ENCODE results near the gene BMF.
A peak's percentile ranks its signal among the peaks of the same experiment; 100 is the strongest.
"Not testable (repeated sequence)": the region's sequence is repeated elsewhere in the genome, so short reads cannot be mapped to it uniquely, and the experiment has no call there.

Gene BMF, protein sequence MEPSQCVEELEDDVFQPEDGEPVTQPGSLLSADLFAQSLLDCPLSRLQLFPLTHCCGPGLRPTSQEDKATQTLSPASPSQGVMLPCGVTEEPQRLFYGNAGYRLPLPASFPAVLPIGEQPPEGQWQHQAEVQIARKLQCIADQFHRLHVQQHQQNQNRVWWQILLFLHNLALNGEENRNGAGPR

GRCh38 chr15:40108855-40109735 is at the start of gene BMF:
BMF (minus strand) TSS chr15:40108879; CDS start chr15:40106086, 2,793 bp downstream.
- DNase-seq: peak; percentile 96 to 98

GRCh38 chr15:40157778-40158447 is 49.2 kb upstream of the BMF start:
- no peak for DNase-seq

DNA sequence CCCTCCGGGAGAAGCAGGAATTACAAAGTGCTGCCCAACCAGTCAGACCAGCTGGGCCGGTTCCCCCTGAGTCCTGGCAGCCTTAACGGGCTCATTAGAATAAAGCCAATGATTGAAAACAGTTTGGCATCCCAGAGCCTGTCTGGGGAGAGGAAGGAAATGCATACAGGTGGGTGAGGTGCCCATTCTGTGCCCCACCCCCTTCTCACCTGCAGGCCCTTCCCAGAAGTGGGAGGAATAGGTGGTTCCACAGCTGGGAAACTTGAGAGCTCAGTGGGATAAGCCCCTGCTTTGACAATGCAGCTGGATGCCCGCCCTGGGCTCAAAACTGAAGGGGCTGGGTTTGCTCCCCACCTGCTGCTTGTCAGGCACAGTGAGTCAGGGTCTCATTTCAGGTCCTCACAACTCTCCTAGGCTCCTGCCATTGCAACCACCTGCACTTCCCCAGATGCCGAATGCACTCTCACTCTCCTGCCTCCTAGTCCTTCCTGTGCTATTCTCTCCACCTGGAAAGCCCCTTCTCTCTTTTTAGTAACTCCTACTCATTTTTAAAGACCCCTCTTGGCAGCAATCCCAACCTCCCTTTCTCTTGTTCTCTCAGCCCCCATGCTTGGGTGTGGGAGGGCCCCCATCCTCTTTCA is 46.7 kb upstream of the BMF start:
- DNase-seq: no peak

DNA sequence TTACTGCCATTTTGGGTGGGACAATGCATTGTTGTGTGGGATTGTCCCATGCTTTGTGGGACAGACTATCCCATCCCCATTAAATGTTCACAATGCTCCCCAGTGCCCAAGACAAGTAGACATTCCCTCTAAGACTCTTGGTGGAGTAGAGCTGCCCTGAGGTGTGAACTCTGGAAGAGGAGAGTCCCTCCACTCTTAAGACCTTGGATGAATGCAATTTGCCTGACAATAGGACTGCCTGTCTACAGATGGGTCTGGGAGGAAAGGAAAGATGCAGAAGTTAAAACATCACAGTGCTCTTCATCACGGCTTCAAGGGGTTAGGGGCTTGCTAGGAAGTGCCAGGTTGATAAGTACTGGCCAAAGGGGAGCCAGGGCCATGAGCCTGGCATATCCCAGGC is 46.1 kb upstream of the BMF start:
- not testable (repeated sequence) for DNase-seq

DNA sequence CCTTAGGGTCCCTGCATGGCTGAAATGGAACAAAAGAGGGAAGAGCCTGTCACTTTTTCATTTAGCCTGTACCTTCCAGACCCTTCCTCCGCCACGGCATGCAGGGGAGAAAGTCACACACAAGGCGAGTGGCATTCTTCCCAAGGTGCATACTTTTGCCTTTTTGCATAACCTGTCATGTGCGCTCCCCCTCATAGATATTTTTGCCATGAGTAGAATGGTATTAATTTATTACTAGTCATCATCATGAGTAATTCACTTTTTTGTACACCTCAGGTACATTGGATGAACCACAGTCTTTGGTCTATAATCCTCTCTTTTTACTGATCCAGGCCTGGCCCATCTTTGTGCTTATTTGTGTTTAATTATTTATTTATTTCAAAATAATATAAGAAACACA is 43.3 kb upstream of the BMF start:
- no peak for DNase-seq

- DNase-seq: no peak
Measured at GRCh38 chr15:40151499-40151898, 42.8 kb upstream of the BMF start.

- DNase-seq: peak; percentile 76 to 82
Measured at GRCh38 chr15:40150163-40150925, 41.7 kb upstream of the BMF start.

DNA sequence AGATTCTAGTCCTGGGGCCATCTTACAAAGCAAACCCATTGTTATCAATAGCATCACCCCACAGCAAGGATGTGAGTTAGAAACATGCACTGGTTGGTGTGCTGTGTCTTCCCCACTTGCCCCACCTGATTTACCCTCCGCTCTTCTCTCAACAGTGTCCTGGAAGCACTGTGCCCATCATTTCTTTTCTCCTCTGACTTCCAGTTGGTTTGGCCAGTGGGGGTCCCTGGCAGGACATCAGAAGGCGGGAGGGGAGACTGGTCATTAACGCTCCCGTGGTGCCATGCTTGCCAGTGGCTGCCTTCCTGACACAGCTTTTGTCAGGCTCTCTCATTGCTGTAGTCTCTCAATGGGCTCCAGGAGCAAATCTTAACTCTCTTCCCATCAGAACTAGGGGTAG is 40.7 kb upstream of the BMF start:
- no peak for DNase-seq

DNA sequence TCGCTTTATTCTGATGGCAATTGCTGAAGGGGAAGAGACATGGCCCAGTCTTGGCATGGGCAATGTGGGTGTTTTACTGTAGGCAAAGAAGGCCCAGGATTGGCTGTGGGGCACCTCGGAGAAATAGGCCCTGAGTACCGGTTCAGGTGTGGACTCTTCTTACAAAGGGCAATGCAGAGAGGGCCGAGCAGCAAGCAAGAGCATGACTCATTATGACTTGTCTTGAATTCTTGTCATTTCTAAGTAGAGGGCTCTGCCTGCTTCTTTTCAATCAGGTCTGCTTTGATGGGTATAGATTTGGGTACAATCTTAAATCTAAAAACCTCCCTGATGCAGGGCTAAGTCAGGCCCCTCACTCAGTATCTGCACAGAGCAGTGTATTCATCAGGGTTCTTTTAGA is 37.4 kb upstream of the BMF start:
- DNase-seq: no peak

- DNase-seq: no peak
Measured at GRCh38 chr15:40142428-40142827, 33.7 kb upstream of the BMF start.

- not testable (repeated sequence) for DNase-seq
Measured at GRCh38 chr15:40138201-40138570, 29.5 kb upstream of the BMF start.

DNA sequence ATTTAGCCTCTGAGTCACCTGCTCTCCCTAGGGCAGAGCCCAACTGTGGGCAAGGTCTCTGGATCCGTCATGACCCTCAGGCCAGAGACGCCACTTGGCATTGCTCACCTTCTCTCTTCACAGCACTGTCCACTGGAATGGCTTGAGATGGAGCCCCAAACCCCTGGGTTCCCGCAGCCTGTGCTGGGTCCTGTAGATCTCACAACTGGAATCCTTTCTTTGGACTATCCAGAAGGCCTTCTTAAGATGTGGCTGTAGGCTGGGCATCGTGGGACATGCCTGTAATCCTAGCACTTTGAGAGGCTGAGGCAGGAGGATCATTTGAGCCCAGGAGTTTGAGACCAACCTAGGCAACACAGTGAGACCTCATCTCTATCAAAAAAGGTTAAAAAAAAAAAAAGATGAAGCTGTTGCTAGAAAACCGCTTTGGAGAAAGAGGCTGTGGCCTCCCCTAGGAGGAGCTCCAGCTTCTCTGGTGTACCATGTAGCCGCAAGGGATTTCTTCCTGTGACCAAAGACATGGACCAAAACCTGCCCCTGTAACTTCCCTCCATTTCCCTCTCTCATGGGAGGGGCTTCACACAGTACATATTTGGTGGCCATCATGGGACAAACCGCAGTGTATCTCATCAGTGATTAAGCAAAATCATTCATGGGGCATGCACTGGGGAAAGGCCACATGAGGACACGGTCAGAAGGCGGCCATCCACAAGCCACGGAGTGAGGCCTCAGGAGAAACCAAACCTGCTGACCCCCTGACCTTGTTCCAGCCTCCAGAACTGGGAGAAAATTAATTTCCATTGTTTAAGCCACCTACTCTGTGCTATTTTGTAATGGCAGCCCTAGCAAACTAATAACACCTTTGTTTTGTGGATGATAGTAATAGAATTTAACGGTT is 28.9 kb upstream of the BMF start:
- no peak for DNase-seq

GRCh38 chr15:40136470-40137302 is 28.0 kb upstream of the BMF start:
- DNase-seq: no peak

- DNase-seq: not testable (repeated sequence)
Measured at GRCh38 chr15:40135846-40136450, 27.3 kb upstream of the BMF start.

- no peak for DNase-seq
Measured at GRCh38 chr15:40134885-40135284, 26.2 kb upstream of the BMF start.

GRCh38 chr15:40133544-40133943 is 24.9 kb upstream of the BMF start:
- DNase-seq: no peak

DNA sequence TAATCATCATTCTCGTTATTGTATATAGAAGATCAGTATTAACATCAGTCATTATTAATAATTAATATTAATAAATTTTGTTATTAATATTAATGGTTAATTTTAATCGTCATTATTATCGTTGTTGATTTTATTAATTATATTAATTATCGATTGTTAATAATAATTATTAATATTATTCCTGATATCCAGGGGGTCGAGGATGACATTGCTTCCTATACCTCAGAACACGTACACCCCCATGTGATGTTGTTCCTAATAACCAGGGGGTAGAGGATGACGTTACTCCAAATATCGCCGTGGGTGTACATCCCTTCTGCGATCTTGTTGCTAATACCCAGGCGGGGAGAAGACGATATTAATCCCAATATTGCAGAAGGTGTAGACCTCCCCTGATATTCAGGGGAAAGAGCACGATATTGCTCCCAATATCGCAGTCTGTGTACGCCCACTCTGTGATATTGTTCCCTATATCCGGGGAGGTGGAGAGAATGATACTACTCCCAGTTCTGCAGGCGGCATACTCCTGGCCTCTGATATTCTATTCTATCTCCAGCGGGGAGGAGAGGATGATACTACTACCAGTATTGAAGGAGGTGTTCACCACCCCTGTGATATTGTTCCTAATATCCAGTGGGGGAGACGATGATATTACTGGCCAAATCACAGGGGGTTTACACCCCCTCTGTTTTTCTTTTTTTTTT is 22.3 kb upstream of the BMF start:
- DNase-seq: no peak

DNA sequence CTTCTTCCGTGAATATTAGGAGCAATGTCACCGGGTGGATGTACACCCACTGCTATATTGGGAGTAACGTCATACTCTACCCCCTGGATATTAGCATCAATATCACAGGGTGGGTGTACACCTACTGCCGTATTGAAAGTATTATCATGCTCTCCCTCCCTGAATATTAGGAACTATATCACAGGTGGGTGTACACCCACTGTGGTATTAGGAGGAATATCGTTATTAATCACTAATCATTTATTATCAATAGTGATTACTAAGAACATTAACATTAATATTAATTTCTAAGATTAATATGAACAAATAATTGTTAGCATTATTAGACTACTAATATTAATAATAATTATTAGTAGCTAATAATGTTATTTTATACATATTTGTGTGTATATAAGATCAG is 21.4 kb upstream of the BMF start:
- DNase-seq: no peak

Measured in SHP77 (cell line).